ENCODE results near the gene ARL5A.

ARL5A gene

GRCh38 chr2:151761687-151762086 is 66.5 kb downstream of the ARL5A start:
- no peak for DNase-seq

- no peak for DNase-seq
These were observed 67.0 kb downstream of the ARL5A start for GRCh38 chr2:151761193-151761592.

GRCh38 chr2:151760139-151760650 is 68.0 kb downstream of the ARL5A start:
- no peak for DNase-seq

GRCh38 chr2:151758744-151759143 is 69.5 kb downstream of the ARL5A start:
- DNase-seq: no peak

- DNase-seq: peak in 1 of 2 experiments; percentile 27
These were observed 70.4 kb downstream of the ARL5A start for GRCh38 chr2:151757861-151758260.

GRCh38 chr2:151756820-151757219 is 71.4 kb downstream of the ARL5A start:
- no peak for DNase-seq

- no peak for DNase-seq
These were observed 73.8 kb downstream of the ARL5A start for GRCh38 chr2:151754253-151754897.

GRCh38 chr2:151753540-151753939 is 74.7 kb downstream of the ARL5A start:
- DNase-seq: no peak
